Brain microvascular endothelial cell (primary cell): ENCODE results near the gene KAT2A.

ENCODE experiments used
- DNase-seq: peaks from one replicate; pipeline ENCODE4 v3.0.0-alpha.2; 2020
- H3K27ac ChIP-seq: fragments of 250-450 bp; sonication (Bioruptor Pico); 2 replicates; pipeline ENCODE4 v1.5.1; 2020; ENCODE audit warnings: mild to moderate bottlenecking, moderate library complexity
- H3K27me3 ChIP-seq: fragments of 250-450 bp; sonication (Bioruptor Pico); replicated peaks from 2 replicates; pipeline ENCODE4 v1.5.1; 2020; ENCODE audit warnings: mild to moderate bottlenecking
- H3K36me3 ChIP-seq: fragments of 250-450 bp; sonication (Bioruptor Pico); replicated peaks from 2 replicates; pipeline ENCODE4 v1.5.1; 2020; ENCODE audit warnings: mild to moderate bottlenecking
- H3K4me3 ChIP-seq: 2 replicates; pipeline ENCODE4 v1.5.1; 2011; ENCODE audit warnings: low read depth, mild to moderate bottlenecking, control low read depth, low read length, moderate library complexity
- CTCF ChIP-seq: IDR thresholded peaks from 2 replicates; pipeline ENCODE4 v1.5.1; 2011; ENCODE audit warnings: low read depth, mild to moderate bottlenecking, moderate library complexity, low read length, control low read depth, inconsistent platforms; ENCODE audit errors: missing control alignments
- in situ Hi-C: cut with HindIII; loops from 2 replicates; pipeline ENCODE4 v1.10.0; 2017; ENCODE audit warnings: low sequenced_read_pairs, low pct_ligation_motif_present

Gene KAT2A

GRCh38 chr17:42097691-42098631 is 23.2 kb downstream of the KAT2A start, which contains the start of gene ZNF385C:
Gene ZNF385C (minus strand): TSS chr17:42098473. CDS start chr17:42063056, 35,417 bp downstream.
- H3K27me3 ChIP-seq: peaks cover 15% of the 10 kb centered on the region
- no peak for DNase-seq
- no peak for TF ChIP-seq CTCF
- in situ Hi-C loops: no loop called here
- H3K27ac ChIP-seq: no peak within 1 kb of the TSS
- H3K4me3 ChIP-seq: no peak within 1 kb of the TSS
- H3K36me3 ChIP-seq: no peaks in the 10 kb centered on the region

GRCh38 chr17:42096360-42097111 is 24.6 kb downstream of the KAT2A start:
- Histone ChIP-seq H3K27me3 (peaks cover 15% of the 10 kb centered on the region), H3K36me3 (no peaks in the 10 kb centered on the region), H3K4me3 (no peak overlapping the region), H3K27ac (no peak overlapping the region)
- peak; percentile 12 for TF ChIP-seq CTCF
- no peak for DNase-seq
- in situ Hi-C loops: no loop called here

- Histone ChIP-seq H3K36me3 (no peaks in the 10 kb centered on the region), H3K4me3 (no peak overlapping the region), H3K27me3 (peaks cover 20% of the 10 kb centered on the region), H3K27ac (no peak overlapping the region)
- no peak for DNase-seq
- in situ Hi-C loops: no loop called here
- TF ChIP-seq CTCF: no peak
These were observed 26.6 kb downstream of the KAT2A start for GRCh38 chr17:42094375-42095069.

- in situ Hi-C loops: no loop called here
- H3K27me3 ChIP-seq: peaks cover 18% of the 10 kb centered on the region
- no peaks in the 10 kb centered on the region for H3K36me3 ChIP-seq
- H3K27ac ChIP-seq: no peak overlapping the region
- H3K4me3 ChIP-seq: no peak overlapping the region
- DNase-seq: no peak
- TF ChIP-seq CTCF: no peak
These were observed 28.2 kb downstream of the KAT2A start for GRCh38 chr17:42092939-42093338.

- in situ Hi-C loops: no loop called here
- TF ChIP-seq CTCF: no peak
- no peak for DNase-seq
- Histone ChIP-seq H3K4me3 (no peak overlapping the region), H3K36me3 (no peaks in the 10 kb centered on the region), H3K27ac (no peak overlapping the region), H3K27me3 (peaks cover 7% of the 10 kb centered on the region)
These were observed 30.0 kb downstream of the KAT2A start for GRCh38 chr17:42090964-42091790.
